Lower leg skin (tissue), 4 donors: Measurements from ENCODE around the gene NDUFAF2. TPM values are rescaled to one million over a fixed set of nuclear protein-coding genes. Genes with fewer than 3 reads are reported as not detected.
A peak's percentile ranks its signal among the peaks of the same experiment; 100 is the strongest.

Source experiments
- DNase-seq, 2 donors: peaks; one replicate each; pipeline ENCODE4 v3.0.0-alpha.2; 2019; ENCODE audit warnings: low spot score in 2 of 2
- H3K4me3 ChIP-seq: fragments of 200-600 bp; sonication (generic); 2 replicates; pipeline ENCODE4 v1.5.1; 2017; ENCODE audit warnings: mild to moderate bottlenecking, low read depth; ENCODE audit not compliant: poor library complexity, severe bottlenecking
- POLR2A ChIP-seq, 2 donors: fragments of 450-650 bp; IDR thresholded peaks; one replicate each; pipeline ENCODE4 v1.6.1; 2016 to 2017; ENCODE audit warnings: antibody characterized with exemption in 2 of 2, mild to moderate bottlenecking in 1 of 2, moderate library complexity in 1 of 2
- WGBS, 2 donors: methylation state at CpG; one replicate each; pipeline ENCODE4 v1.1.5; 2018; 5-methylcytosine and 5-hydroxymethylcytosine counted together
- intact Hi-C: fragments of 100-400 bp; cut with DNase I; formaldehyde crosslinking; loops from one replicate; pipeline ENCODE4 v1.15.0; 2023; ENCODE audit warnings: low total_unique reads
- total RNA-seq, 4 donors: library from RNA; depleted of rRNA; stranded (reverse); fragments of >200 nt; gene quantifications; one replicate each; pipeline ENCODE4 v1.1.0, GENCODE V29; 2016
- TF ChIP-seq, protein P1 (sequence below), 3 donors: fragments of 450-650 bp; IDR thresholded peaks; one replicate each; pipeline ENCODE4 v1.5.1; 2016; ENCODE audit warnings: antibody characterized with exemption in 3 of 3, mild to moderate bottlenecking in 3 of 3, moderate library complexity in 2 of 3

Gene NDUFAF2
- total RNA-seq, 4 donors from 2014 or later, result 13.3 to 22.7 (median 16.0) TPM

DNA sequence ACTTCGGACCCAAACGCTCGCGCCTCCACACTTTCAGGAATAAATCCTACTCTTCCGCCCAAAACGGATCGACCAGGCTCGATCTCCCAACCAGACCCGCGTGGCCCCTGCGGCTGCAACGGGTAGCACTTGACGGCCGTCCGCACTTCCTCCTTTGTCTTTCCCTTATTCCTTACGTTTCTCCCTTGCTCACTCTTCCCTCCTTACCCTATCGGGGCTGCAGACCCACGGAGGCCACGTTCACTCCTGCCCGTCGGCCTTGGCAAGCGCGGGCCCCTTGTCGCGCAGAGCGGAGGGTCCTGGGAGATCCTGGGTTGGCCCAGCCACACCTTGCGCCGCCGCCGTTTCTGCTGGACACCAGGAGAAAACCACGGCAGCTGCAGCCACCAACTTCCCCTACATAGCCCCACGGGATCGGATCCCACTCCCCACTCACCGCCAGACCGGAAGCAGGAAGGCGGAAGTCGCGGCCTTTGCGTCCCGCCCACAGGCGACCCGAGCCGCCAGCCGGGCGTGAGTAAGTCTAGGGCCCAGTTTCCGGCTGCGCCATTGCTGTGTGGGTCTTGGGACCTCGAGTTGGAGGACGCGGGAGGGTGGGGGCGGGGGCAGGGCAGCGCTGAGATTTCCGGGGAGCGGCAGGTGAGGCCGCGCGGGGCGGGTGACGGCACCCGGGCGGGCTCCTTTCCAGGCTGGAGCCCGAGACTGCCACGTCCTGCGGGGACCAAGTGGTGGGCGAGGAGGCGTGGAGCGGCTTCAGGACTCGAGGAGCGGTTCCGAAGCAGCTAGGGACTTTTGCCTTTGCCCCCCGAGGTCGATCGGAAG is 217.2 kb downstream of the NDUFAF2 start, which contains the start of gene SMIM15:
Gene SMIM15, minus strand, starts transcription at position 459 of the 822 bp plus-strand sequence. CDS start 2,297 bp downstream, outside the sequence.
- intact Hi-C loops, result no loop called here
- peak within 1 kb of the TSS; percentile 97 for H3K4me3 ChIP-seq
- WGBS, 2 donors, result 0 to 1% methylated on average over 34 to 58 of the region's 73 CpGs
- peak; percentile 81 to 97 for DNase-seq
- TF ChIP-seq, protein P1, sequence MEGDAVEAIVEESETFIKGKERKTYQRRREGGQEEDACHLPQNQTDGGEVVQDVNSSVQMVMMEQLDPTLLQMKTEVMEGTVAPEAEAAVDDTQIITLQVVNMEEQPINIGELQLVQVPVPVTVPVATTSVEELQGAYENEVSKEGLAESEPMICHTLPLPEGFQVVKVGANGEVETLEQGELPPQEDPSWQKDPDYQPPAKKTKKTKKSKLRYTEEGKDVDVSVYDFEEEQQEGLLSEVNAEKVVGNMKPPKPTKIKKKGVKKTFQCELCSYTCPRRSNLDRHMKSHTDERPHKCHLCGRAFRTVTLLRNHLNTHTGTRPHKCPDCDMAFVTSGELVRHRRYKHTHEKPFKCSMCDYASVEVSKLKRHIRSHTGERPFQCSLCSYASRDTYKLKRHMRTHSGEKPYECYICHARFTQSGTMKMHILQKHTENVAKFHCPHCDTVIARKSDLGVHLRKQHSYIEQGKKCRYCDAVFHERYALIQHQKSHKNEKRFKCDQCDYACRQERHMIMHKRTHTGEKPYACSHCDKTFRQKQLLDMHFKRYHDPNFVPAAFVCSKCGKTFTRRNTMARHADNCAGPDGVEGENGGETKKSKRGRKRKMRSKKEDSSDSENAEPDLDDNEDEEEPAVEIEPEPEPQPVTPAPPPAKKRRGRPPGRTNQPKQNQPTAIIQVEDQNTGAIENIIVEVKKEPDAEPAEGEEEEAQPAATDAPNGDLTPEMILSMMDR (IDR thresholded peaks at IDR 0.05), result peak in 1 of 3 donors; percentile 14
- no peak for TF ChIP-seq POLR2A (IDR thresholded peaks at IDR 0.05)

DNA sequence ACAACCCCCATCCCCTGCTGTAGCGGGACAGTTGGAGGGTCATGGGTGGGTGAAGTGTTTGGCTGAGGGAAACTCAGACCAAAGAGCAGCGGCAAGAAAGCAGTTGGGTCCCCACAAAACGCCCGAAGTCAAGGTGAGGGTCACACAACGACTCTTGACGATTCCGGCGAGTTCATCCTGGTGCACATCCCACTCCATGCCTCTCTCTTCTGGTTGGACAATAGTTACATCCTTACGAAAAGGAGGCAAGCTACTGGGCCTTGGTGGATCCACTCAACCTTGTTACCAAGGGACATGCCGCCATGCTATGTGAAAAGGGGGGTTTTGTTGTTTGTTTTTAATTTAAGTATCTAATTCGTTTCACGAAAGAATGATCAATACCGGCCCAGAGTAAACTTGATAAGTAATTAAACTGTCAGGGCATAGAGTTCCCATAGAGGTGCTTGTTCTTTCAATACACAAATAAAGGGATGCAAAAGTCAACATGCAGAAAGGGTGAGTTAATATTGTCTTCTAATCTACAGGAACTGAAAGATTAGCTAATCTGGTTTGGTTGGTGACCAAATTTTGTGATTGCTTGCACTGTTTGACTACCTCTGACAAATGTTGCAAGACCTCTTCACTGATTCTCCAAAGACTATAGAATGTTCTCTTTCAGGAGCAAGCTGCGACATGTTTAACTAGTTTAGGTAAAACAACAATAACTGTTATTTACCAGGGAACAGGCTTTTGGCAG is 218.0 kb downstream of the NDUFAF2 start:
- intact Hi-C loops, result no loop called here
- 19 to 21% methylated on average over 13 to 14 of the region's 14 CpGs for WGBS, 2 donors
- no peak for DNase-seq
- peak overlapping the region; percentile 97 for H3K4me3 ChIP-seq
- TF ChIP-seq POLR2A (IDR thresholded peaks at IDR 0.05), result no peak
- TF ChIP-seq, protein P1 (IDR thresholded peaks at IDR 0.05), result no peak

DNA sequence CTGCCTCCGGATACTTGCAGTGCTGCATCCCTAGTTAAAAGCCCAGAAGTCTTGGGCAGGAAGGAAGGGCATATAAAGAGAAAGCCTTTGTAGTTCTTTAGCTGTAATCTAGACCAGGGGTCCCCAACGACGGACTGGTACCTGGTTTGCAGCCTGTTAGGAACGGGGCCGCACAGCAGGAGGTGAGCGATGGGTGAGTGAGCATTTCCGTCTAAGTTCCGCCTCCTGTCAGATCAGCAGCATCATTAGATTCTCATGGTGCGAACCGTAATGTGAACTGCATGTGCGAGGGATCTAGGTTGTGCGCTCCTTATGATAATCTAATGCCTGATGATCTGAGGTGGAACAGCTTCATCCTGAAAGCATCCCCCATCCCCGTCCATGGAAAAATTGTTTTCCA is 218.9 kb downstream of the NDUFAF2 start:
- no peak overlapping the region for H3K4me3 ChIP-seq
- intact Hi-C loops, result no loop called here
- 91 to 95% methylated on average over 13 of the region's 13 CpGs for WGBS, 2 donors
- DNase-seq, result no peak
- TF ChIP-seq, protein P1 (IDR thresholded peaks at IDR 0.05), result no peak
- TF ChIP-seq POLR2A (IDR thresholded peaks at IDR 0.05), result no peak

DNA sequence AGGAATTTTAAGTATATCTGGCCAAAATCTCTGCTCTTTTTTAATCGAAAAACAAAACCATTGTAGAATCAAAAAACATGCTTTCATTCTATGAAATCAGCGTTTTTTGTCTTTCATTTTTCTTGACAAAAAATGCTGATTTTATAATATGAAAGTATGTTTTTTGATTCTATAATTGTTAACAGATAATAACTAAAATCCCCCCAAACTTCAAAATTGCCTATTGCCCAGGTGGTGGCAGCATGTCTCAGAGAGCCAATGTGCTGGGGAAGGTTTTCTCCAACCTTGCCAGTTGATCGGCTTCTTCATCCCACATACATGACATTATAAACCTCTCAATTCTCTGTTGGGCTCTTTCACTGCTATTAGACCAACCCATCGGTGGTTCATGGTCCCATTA is 222.4 kb downstream of the NDUFAF2 start:
- no peak overlapping the region for H3K4me3 ChIP-seq
- intact Hi-C loops, result no loop called here
- no peak for DNase-seq
- 59 to 61% methylated on average over 4 of the region's 4 CpGs for WGBS, 2 donors
- no peak for TF ChIP-seq POLR2A (IDR thresholded peaks at IDR 0.05)
- TF ChIP-seq, protein P1 (IDR thresholded peaks at IDR 0.05), result no peak

DNA sequence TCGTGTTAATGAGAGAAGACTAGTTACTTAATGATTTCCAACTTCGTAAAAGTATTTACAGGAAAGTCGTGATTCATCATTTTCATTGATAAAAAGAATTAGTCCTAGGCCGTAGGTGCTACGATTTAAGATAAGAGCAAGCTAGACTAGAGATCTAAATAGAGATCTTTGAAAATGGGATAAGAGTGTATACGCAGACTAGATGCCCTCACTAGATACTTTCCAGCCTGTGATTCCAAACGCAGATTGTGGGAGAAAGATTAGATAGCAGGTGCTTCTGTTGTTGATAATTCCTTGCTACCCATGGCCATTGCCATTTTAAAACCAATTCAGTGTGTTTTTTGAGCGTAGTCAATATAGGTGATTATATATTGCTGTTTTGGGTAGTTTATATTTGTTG is 223.9 kb downstream of the NDUFAF2 start:
- DNase-seq, result no peak
- intact Hi-C loops, result no loop called here
- WGBS, 2 donors, result 92 to 96% methylated on average over 8 of the region's 8 CpGs
- no peak for TF ChIP-seq POLR2A (IDR thresholded peaks at IDR 0.05)
- TF ChIP-seq, protein P1 (IDR thresholded peaks at IDR 0.05), result no peak
- H3K4me3 ChIP-seq, result no peak overlapping the region
